HepG2 (cell line): ENCODE data around the gene CAMK1D. TPM values are rescaled to one million over a fixed set of nuclear protein-coding genes. Genes with fewer than 3 reads are reported as not detected.

ENCODE experiments used
- ATAC-seq: fragments of 200-7000 bp; cut with Tn5 transposase; 3 replicates; pipeline ENCODE4 v1.9.1; 2020; ENCODE audit warnings: mild to moderate bottlenecking, moderate library complexity
- BruUV-seq: library from RNA; stranded (reverse); fragments of 400-500 nt; replicated peaks from 2 replicates; lab custom pipeline; 2021; lab: Mats Ljungman, UMichigan
- CTCF ChIA-PET: fragments of 300-600 bp; formaldehyde crosslinking; extraction: SDS; loops from one replicate; lab custom pipeline; 2021; ENCODE audit warnings: low total read pairs, inconsistent platforms, low intra/inter-chr PET ratio; lab: Yijun Ruan, JAX
- POLR2A ChIA-PET: fragments of 350-600 bp; sonication (Branson Sonifier 250); formaldehyde crosslinking; loops from one replicate; lab custom pipeline; 2020; ENCODE audit warnings: antibody characterized with exemption, inconsistent platforms; lab: Yijun Ruan, JAX
- DNase-seq: peaks from one replicate; pipeline ENCODE4 v3.0.0-alpha.2; 2015; ENCODE audit warnings: low spot score
- FAIRE-seq: peaks from 3 replicates; lab custom pipeline; 2011; peaks lifted over from hg19 to GRCh38; lab: Jason Lieb, UNC
- H2AFZ ChIP-seq: one replicate; pipeline ENCODE4 v1.6.1; 2011; ENCODE audit warnings: low read length, inconsistent platforms
- H3K27ac ChIP-seq: fragments of 300-600 bp; 3 replicates; pipeline ENCODE4 v1.8.0; 2011; ENCODE audit warnings: mixed run types, mild to moderate bottlenecking, mixed read lengths, low read length, inconsistent platforms; ENCODE audit not compliant: insufficient read depth; ENCODE audit errors: extremely low read length
- H3K27me3 ChIP-seq, 2 experiments: fragments of 200-600 bp in 1 of 2; 2 replicates in 1 of 2; 3 replicates in 1 of 2; pipeline versions ENCODE4 v1.6.0 to v1.8.0; 2011; ENCODE audit warnings: low read length in 2 of 2, mild to moderate bottlenecking in 2 of 2, moderate library complexity in 2 of 2, inconsistent platforms in 1 of 2; ENCODE audit not compliant: insufficient read depth in 2 of 2, control insufficient read depth in 1 of 2
- H3K36me3 ChIP-seq, 2 experiments: fragments of 200-600 bp in 1 of 2; replicated peaks in 1 of 2; 2 replicates in 1 of 2; 3 replicates in 1 of 2; pipeline versions ENCODE4 v1.5.1 to v1.8.0; 2011; ENCODE audit warnings: low read length in 2 of 2, inconsistent platforms in 1 of 2; ENCODE audit not compliant: insufficient read depth in 2 of 2, control insufficient read depth in 1 of 2
- H3K4me1 ChIP-seq: 2 replicates; pipeline ENCODE4 v1.5.1; 2012; ENCODE audit warnings: low read length, inconsistent platforms; ENCODE audit not compliant: insufficient read depth
- H3K4me2 ChIP-seq: 2 replicates; pipeline ENCODE4 v1.6.0; 2011; ENCODE audit warnings: low read depth, low read length, inconsistent platforms
- H3K4me3 ChIP-seq, 3 experiments: fragments of 200-600 bp in 1 of 3; sonication (generic), shearing (Covaris generic) in 1 of 3; replicated peaks in 1 of 3; 2 replicates each; pipeline ENCODE4 v1.5.1; 2011 to 2016; ENCODE audit warnings: low read length in 3 of 3, inconsistent platforms in 2 of 3, low read depth in 2 of 3, mild to moderate bottlenecking in 2 of 3, control low read depth in 1 of 3, mixed read lengths in 1 of 3; ENCODE audit not compliant: insufficient read depth in 1 of 3
- H3K79me2 ChIP-seq: one replicate; pipeline ENCODE4 v1.6.1; 2011; ENCODE audit warnings: low read length, inconsistent platforms; ENCODE audit not compliant: insufficient read depth
- H3K9ac ChIP-seq: 2 replicates; pipeline ENCODE4 v1.6.0; 2011; ENCODE audit warnings: mild to moderate bottlenecking, low read depth, low read length, inconsistent platforms; ENCODE audit not compliant: insufficient read depth
- H3K9me3 ChIP-seq: 2 replicates; pipeline ENCODE4 v1.5.1; 2012; ENCODE audit warnings: mild to moderate bottlenecking, low read length
- H4K20me1 ChIP-seq: 2 replicates; pipeline ENCODE4 v1.6.0; 2011; ENCODE audit warnings: inconsistent platforms, mild to moderate bottlenecking, low read length, moderate library complexity; ENCODE audit not compliant: insufficient read depth
- AKNA ChIP-seq: sonication (generic); formaldehyde crosslinking; IDR thresholded peaks from 2 replicates; pipeline ENCODE4 v1.4.0; 2020; ENCODE audit warnings: missing genetic modification reagents, borderline replicate concordance
- E2F2 ChIP-seq: sonication (generic); formaldehyde crosslinking; IDR thresholded peaks from 2 replicates; pipeline ENCODE4 v1.4.0; 2020; ENCODE audit warnings: missing genetic modification reagents, borderline replicate concordance
- ERF ChIP-seq: IDR thresholded peaks from 2 replicates; pipeline ENCODE4 v1.6.1; 2018; ENCODE audit warnings: missing biosample characterization, missing genetic modification reagents
- FOXC1 ChIP-seq: sonication (generic); formaldehyde crosslinking; IDR thresholded peaks from 2 replicates; pipeline ENCODE4 v1.8.0; 2022; ENCODE audit warnings: mild to moderate bottlenecking, missing genetic modification reagents, borderline replicate concordance
- GZF1 ChIP-seq: sonication (generic); formaldehyde crosslinking; IDR thresholded peaks from 2 replicates; pipeline ENCODE4 v1.5.1; 2020; ENCODE audit warnings: mild to moderate bottlenecking, missing genetic modification reagents
- HMG20A ChIP-seq: IDR thresholded peaks from 2 replicates; pipeline ENCODE4 v1.6.1; 2016; ENCODE audit warnings: borderline replicate concordance
- NFATC3 ChIP-seq: sonication (generic); formaldehyde crosslinking; IDR thresholded peaks from 2 replicates; pipeline ENCODE4 v1.5.1; 2020; ENCODE audit warnings: mild to moderate bottlenecking, missing genetic modification reagents
- SAP130 ChIP-seq: IDR thresholded peaks from 2 replicates; pipeline ENCODE4 v1.6.1; 2016; ENCODE audit warnings: low read depth
- SMAD9 ChIP-seq: sonication (generic); formaldehyde crosslinking; IDR thresholded peaks from 2 replicates; pipeline ENCODE4 v1.5.1; 2020; ENCODE audit warnings: mild to moderate bottlenecking, missing genetic modification reagents
- SRSF9 ChIP-seq: fragments of 200-400 bp; formaldehyde crosslinking; IDR thresholded peaks from 2 replicates; pipeline ENCODE4 v1.6.1; 2018; ENCODE audit warnings: borderline replicate concordance, mild to moderate bottlenecking, low read depth, low read length; ENCODE audit not compliant: insufficient read depth, poor library complexity, severe bottlenecking
- TCF7L2 ChIP-seq: IDR thresholded peaks from 2 replicates; pipeline ENCODE4 v1.6.1; 2011; ENCODE audit warnings: mild to moderate bottlenecking, low read depth, low read length, moderate library complexity
- ZBTB8A ChIP-seq: sonication (generic); formaldehyde crosslinking; IDR thresholded peaks from 2 replicates; pipeline ENCODE4 v1.4.0; 2020; ENCODE audit warnings: mild to moderate bottlenecking, low read depth, missing genetic modification reagents, borderline replicate concordance
- ZEB1 ChIP-seq: IDR thresholded peaks from 2 replicates; pipeline ENCODE4 v1.6.1; 2012; ENCODE audit warnings: mild to moderate bottlenecking, low read depth, inconsistent platforms; ENCODE audit not compliant: insufficient replicate concordance
- ZNF510 ChIP-seq: sonication (generic); formaldehyde crosslinking; IDR thresholded peaks from 2 replicates; pipeline ENCODE4 v1.4.0; 2020; ENCODE audit warnings: low read depth, mild to moderate bottlenecking, missing genetic modification reagents
- ZNF569 ChIP-seq: sonication (generic); formaldehyde crosslinking; IDR thresholded peaks from 2 replicates; pipeline ENCODE4 v1.5.0; 2020; ENCODE audit warnings: mild to moderate bottlenecking, missing genetic modification reagents, moderate library complexity, borderline replicate concordance
- ZNF770 ChIP-seq: sonication (generic); formaldehyde crosslinking; IDR thresholded peaks from 2 replicates; pipeline ENCODE4 v1.5.0; 2020; ENCODE audit warnings: mild to moderate bottlenecking, missing genetic modification reagents
- ZNF784 ChIP-seq: sonication (generic); formaldehyde crosslinking; IDR thresholded peaks from 2 replicates; pipeline ENCODE4 v1.5.1; 2020; ENCODE audit warnings: missing genetic modification reagents, mild to moderate bottlenecking, borderline replicate concordance
- in situ Hi-C: cut with HindIII; loops from 2 replicates; pipeline ENCODE4 v1.10.0; 2017; ENCODE audit warnings: low pct_unique_long_range_greater_than_20kb; ENCODE audit not compliant: extremely low pct_ligation_motif_present
- intact Hi-C: fragments of 100-400 bp; cut with micrococcal nuclease; formaldehyde crosslinking; loops from one replicate; pipeline ENCODE4 v1.10.0; 2022; ENCODE audit not compliant: unreplicated experiment
- polyA plus RNA-seq, 8 experiments: library from polyadenylated mRNA; depleted of rRNA in 3 of 8; stranded (reverse) in 7 of 8; unstranded in 1 of 8; fragments of >200 nt; fragmentation: Illumina TruSeq in 4 of 8; extraction: Trizol in 4 of 8; gene quantifications; 2 replicates each; pipeline versions ENCODE4 v1.2.1 to v1.2.3, GENCODE V29; 2011 to 2016; ENCODE audit warnings: low read depth in 4 of 8, missing spikeins in 1 of 8, mixed read lengths in 1 of 8; ENCODE audit not compliant: insufficient read depth in 1 of 8
- total RNA-seq, 5 experiments: library from RNA; depleted of rRNA; stranded (reverse); fragments of >200 nt; fragmentation: Illumina TruSeq; extraction: Trizol; gene quantifications; 2 replicates each; pipeline ENCODE4 v1.2.3, GENCODE V29; 2016; ENCODE audit warnings: low read depth in 1 of 5

CAMK1D gene
- total and polyA plus RNA-seq, 2 of the 13 experiments (the other 11 are each of a cell fraction or from before 2014, with no cell fraction given): under 0.01 TPM; not detected in 1

- POLR2A ChIA-PET: no interaction called here
- no peaks in the 10 kb centered on the region for H3K9me3 ChIP-seq
- TF ChIP-seq SRSF9 (no peak), SMAD9 (CRISPR knock-in tag) (no peak), NFATC3 (CRISPR knock-in tag) (no peak), E2F2 (CRISPR knock-in tag) (no peak), ZBTB8A (CRISPR knock-in tag) (no peak), ZNF770 (no peak), ZNF784 (no peak), SAP130 (no peak), GZF1 (CRISPR knock-in tag) (no peak), ZEB1 (no peak), FOXC1 (CRISPR knock-in tag) (no peak), ERF (no peak), ZNF569 (no peak), HMG20A (CRISPR knock-in tag) (no peak), AKNA (no peak), TCF7L2 (no peak), ZNF510 (CRISPR knock-in tag) (no peak)
- TF ChIP-seq, all 625 proteins: peak for 0
- no peak overlapping the region for H3K27ac ChIP-seq
- H4K20me1 ChIP-seq: no peaks in the 10 kb centered on the region
- FAIRE-seq: no peak
- no peaks in the 10 kb centered on the region for H3K79me2 ChIP-seq
- CTCF ChIA-PET: no interaction called here
- no TSS peak for BruUV-seq
- no peak overlapping the region for H3K9ac ChIP-seq
- intact Hi-C loops (no loop called here), in situ Hi-C loops (no loop called here)
- H3K4me1 ChIP-seq: no peaks in the 10 kb centered on the region
- H3K27me3 ChIP-seq: no peaks in the 10 kb centered on the region
- H3K4me2 ChIP-seq: no peak overlapping the region
- no peaks in the 10 kb centered on the region for H3K36me3 ChIP-seq
- DNase-seq: no peak
- no peak for ATAC-seq
- H2AFZ ChIP-seq: no peak overlapping the region
- no peak overlapping the region for H3K4me3 ChIP-seq
These were observed 325.8 kb downstream of the CAMK1D start for GRCh38 chr10:12675186-12675585.
